HuH-7 (cell line): Measurements from ENCODE around the gene LRRC26.
A peak's percentile ranks its signal among the peaks of the same experiment; 100 is the strongest.

Experiments used
- DNase-seq: peaks from one replicate; pipeline ENCODE4 v3.0.0; 2011; ENCODE audit warnings: low spot score

The LRRC26 gene

GRCh38 chr9:137152844-137153405 lies 16.9 kb downstream of the LRRC26 start:
- no peak for DNase-seq

- DNase-seq: peak; percentile 89
Observed at GRCh38 chr9:137150617-137151457, 19.0 kb downstream of the LRRC26 start.

- DNase-seq: peak; percentile 97
Observed at GRCh38 chr9:137149942-137150616, 19.8 kb downstream of the LRRC26 start.

GRCh38 chr9:137149363-137149762 lies 20.5 kb downstream of the LRRC26 start:
- no peak for DNase-seq

- DNase-seq: no peak
Observed at GRCh38 chr9:137148661-137149060, 21.2 kb downstream of the LRRC26 start.

GRCh38 chr9:137148242-137148641 lies 21.6 kb downstream of the LRRC26 start:
- no peak for DNase-seq

GRCh38 chr9:137147793-137148160 lies 22.1 kb downstream of the LRRC26 start:
- DNase-seq: no peak

- DNase-seq: no peak
Observed at GRCh38 chr9:137147091-137147792, 22.6 kb downstream of the LRRC26 start.

- DNase-seq: no peak
Observed at GRCh38 chr9:137146527-137146918, 23.3 kb downstream of the LRRC26 start.

- no peak for DNase-seq
Observed at GRCh38 chr9:137145731-137146526, 23.9 kb downstream of the LRRC26 start.

- DNase-seq: no peak
Observed at GRCh38 chr9:137143459-137143858, 26.4 kb downstream of the LRRC26 start.

- no peak for DNase-seq
Observed at GRCh38 chr9:137141976-137142936, 27.6 kb downstream of the LRRC26 start.

GRCh38 chr9:137141050-137141810 lies 28.6 kb downstream of the LRRC26 start:
- DNase-seq: no peak

- DNase-seq: no peak
Observed at GRCh38 chr9:137140151-137141012, 29.5 kb downstream of the LRRC26 start.

- no peak for DNase-seq
Observed at GRCh38 chr9:137139468-137140150, 30.2 kb downstream of the LRRC26 start.

GRCh38 chr9:137138722-137139467 lies 31.0 kb downstream of the LRRC26 start, which contains the start of gene GRIN1:
Gene GRIN1, plus strand, starts transcription at chr9:137139154. Its CDS starts 333 bp downstream, at chr9:137139487.
- no peak for DNase-seq

- DNase-seq: no peak
Observed at GRCh38 chr9:137138058-137138721, 31.7 kb downstream of the LRRC26 start.
